NCI-H510A treated with DMSO at 0.1 percent for 48 hours (cell line): Measurements from ENCODE around the gene MS4A6A.
"Not testable (repeated sequence)": the region's sequence is repeated elsewhere in the genome, so short reads cannot be mapped to it uniquely, and the experiment has no call there.

Source experiments
- DNase-seq: peaks from one replicate; lab custom pipeline; 2025; lab: John Stamatoyannopoulos, UW

MS4A6A gene

GRCh38 chr11:60183591-60184205 lies 815 bp upstream of the MS4A6A start:
- DNase-seq = no peak

- DNase-seq = no peak
These were observed 7.0 kb downstream of the MS4A6A start for GRCh38 chr11:60175860-60176275.

GRCh38 chr11:60172011-60172410 lies 10.9 kb downstream of the MS4A6A start:
- DNase-seq = no peak

DNA sequence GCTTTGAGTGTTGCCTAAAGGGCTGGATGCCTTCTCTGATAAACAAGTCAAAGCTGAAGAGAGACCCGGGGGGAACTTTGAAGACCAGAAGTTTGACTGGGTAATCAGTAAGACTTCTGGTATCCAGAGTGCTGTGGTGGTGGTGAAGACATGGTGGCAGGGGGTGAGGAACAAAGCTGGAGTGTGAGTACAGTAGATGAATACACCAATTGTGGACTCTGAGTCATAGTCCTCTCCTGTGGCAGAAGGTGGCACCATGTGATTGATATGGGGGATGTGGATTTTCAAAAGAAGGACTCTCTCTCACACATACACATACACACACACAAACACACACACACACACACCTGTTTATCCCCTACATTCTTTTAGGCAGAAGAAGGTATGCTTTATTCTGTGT lies 12.3 kb downstream of the MS4A6A start:
- DNase-seq = no peak

DNA sequence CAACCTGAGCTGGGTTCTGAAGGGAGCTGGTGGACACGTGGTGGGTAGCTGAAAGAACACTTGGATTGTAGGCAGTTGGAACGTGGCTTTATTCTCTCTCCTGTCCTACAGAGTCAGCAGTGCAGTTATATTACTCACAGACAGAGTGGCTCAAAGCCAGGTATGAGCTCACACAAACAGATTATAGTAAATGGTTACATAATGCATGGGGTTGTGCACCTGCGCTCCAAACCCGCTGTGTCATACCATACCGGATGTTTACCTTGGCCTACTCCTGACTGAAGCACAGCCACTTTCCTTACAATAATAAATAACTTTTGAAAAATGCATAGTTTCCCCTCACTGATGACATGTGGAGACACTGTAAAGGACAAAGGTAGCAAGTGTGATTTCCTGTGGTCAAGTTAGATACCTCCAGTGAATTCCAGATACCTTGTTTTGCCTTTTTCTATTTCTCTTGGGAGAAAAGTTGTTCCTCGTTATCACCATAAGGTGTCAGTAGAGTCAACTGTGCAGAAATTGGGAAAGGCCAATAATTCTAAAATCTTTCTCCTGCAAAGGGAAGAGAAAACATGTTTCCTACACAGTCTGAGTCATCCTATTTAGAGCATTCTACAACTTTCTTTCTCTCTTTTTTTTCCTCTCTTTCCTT lies 13.5 kb downstream of the MS4A6A start:
- no peak for DNase-seq

DNA sequence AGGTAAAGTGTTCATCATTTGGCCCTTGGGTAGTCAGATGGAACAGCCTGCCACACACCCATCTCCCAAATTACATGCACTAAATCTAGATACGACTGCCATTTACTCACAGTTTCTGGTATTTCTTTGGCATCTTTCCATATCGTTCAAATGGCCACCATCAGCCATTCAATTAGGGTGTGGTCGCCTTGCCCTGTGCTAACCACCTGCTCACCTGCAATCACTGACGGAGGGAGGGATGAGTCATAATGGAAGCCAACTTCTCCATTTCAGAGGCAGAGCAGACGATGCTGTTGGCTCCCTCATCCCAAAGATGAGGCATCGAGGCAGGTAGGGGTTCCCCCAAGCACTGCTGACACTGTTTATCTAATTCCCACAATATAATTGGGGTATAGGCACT lies 14.6 kb downstream of the MS4A6A start:
- no peak for DNase-seq

- DNase-seq = no peak
These were observed 16.9 kb downstream of the MS4A6A start for GRCh38 chr11:60165951-60166350.

- DNase-seq = no peak
These were observed 17.3 kb downstream of the MS4A6A start for GRCh38 chr11:60165538-60165937.

GRCh38 chr11:60164550-60165075 lies 18.3 kb downstream of the MS4A6A start:
- DNase-seq = no peak

GRCh38 chr11:60161766-60162165 lies 21.1 kb downstream of the MS4A6A start:
- no peak for DNase-seq

DNA sequence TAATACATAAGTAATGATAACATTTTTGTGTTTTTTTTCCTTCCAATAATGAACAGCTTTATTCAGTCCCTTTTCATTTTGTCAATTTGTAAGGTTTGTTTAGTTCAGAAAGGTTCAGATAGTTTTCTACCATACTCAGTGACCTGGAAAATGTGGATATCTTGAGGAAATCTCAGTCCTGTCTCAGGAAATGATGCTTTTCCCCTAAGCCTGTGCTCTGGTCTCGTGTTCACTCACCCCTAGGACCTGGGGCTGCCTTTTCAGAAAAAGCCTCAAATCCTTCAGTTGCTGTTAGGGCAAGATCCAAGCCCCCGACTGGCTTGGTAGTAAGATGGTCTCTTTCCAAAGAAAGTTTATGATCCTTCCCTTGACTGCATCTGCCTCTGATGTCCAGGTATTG lies 21.8 kb downstream of the MS4A6A start:
- no peak for DNase-seq

DNA sequence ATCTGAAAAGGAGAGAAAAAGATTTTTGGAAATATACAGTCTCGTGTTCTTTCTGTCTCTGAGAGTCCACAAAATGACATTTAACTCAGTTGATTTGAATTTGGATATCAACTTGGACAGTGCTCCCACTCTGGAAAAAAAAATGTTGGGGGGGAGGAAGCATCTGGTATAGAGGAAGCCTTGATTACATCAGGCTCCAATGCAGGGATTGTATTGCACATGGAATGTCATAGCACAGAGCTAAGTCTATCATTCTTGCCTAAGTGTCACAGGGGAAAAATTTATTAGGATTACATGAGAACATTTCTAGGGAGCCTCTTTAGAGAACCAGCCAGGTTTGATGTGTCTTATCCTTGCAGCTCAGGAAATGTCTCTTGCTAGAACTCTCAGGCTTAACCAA lies 23.0 kb downstream of the MS4A6A start:
- DNase-seq = no peak

- DNase-seq = no peak
These were observed 23.6 kb downstream of the MS4A6A start for GRCh38 chr11:60159284-60159683.

GRCh38 chr11:60158636-60159035 lies 24.2 kb downstream of the MS4A6A start:
- no peak for DNase-seq

DNA sequence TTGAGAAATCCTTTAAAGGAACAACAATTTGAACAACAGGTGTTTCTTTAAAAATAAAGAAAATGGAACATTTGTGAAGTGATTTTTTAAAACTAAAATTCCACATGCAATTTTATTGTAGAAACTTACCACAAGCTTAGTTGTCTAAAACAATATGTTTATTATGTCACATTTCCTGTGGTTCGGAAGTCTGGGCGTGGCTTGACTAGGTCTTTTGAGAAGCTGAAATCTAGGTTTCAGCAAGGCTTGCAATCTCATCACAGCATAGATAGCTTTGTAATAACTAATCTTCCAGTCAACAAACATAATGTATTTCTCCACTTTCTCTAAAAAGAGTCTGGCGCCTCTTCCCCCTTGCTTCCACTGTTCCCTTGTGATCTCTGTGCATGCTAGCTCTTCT lies 27.0 kb downstream of the MS4A6A start:
- no peak for DNase-seq

GRCh38 chr11:60152727-60153126 lies 30.2 kb downstream of the MS4A6A start:
- not testable (repeated sequence) for DNase-seq

- DNase-seq = no peak
These were observed 32.6 kb downstream of the MS4A6A start for GRCh38 chr11:60150279-60150678.

DNA sequence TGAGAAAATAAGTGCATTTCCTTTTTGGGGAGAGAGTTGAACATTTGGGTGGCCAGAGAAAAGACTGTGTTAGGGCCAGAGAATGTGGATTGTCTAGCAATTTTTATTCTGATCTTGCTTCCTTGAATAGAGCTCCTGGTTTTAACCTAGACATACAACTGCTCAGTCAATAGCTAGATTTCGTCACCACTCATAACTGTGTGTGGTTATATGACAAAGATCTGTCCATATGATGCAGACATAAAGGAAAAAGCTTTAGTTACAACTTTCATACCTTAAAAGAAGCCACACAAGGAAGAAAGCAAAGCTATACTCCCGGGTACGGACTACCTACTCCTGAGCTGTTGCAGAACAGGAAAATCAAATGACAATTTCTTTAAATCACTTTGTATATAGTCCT lies 37.2 kb downstream of the MS4A6A start:
- no peak for DNase-seq

DNA sequence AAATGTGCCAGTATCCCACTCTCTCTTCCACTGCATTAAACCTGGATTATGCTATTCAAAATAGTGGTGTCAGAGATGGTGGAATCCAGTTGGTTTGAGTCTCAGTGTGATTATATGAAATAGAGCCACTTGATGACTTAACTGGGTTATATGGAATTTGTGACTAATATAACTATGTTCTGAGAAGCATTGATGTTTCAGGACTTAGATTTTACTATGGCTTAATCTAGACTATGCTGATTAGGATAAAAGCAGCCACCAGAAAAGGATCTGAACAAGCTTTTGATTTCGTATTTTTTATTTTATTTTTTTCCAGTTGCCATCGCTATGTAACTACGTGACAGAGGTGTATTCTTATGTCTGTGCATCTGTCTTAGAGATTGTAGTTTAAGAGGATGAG lies 39.1 kb downstream of the MS4A6A start:
- no peak for DNase-seq

- DNase-seq = no peak
These were observed 49.0 kb downstream of the MS4A6A start for GRCh38 chr11:60133917-60134316.

GRCh38 chr11:60131912-60132311 lies 51.0 kb downstream of the MS4A6A start:
- no peak for DNase-seq

- DNase-seq = no peak
These were observed 52.4 kb downstream of the MS4A6A start for GRCh38 chr11:60130496-60130895.

- DNase-seq = no peak
These were observed 53.0 kb downstream of the MS4A6A start for GRCh38 chr11:60129853-60130252.

DNA sequence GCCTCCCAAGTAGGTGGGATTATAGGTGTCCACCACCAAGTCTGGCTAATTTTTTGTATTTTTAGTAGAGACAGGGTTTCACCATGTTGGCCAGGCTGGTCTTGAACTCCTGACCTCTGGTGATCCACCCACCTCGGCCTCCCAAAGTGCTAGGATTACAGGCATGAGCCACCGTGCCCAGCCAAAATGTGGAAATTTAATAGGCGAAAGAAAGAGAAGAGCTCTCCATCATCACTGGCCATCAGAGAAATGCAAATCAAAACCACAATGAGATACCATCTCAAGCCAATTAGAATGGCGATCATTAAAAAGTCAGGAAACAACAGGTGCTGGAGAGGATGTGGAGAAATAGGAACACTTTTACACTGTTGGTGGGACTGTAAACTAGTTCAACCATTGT lies 54.0 kb downstream of the MS4A6A start:
- not testable (repeated sequence) for DNase-seq
